ENCODE data around the gene TRIM69.
"Not testable (repeated sequence)": the region's sequence is repeated elsewhere in the genome, so short reads cannot be mapped to it uniquely, and the experiment has no call there.

Gene TRIM69

GRCh38 chr15:44736181-44736765, at the start of gene TRIM69:
Gene TRIM69 (plus strand): TSS chr15:44736528. CDS start chr15:44736705, 177 bp downstream.
- DNase-seq: no peak

GRCh38 chr15:44689318-44689717, 47.0 kb upstream of the TRIM69 start:
- DNase-seq: not testable (repeated sequence)

- not testable (repeated sequence) for DNase-seq
Observed at GRCh38 chr15:44690245-44690644, 46.1 kb upstream of the TRIM69 start.

GRCh38 chr15:44692659-44693058, 43.7 kb upstream of the TRIM69 start:
- no peak for DNase-seq

- no peak for DNase-seq
Observed at GRCh38 chr15:44694416-44694815, 41.9 kb upstream of the TRIM69 start.

- DNase-seq: no peak
Observed at GRCh38 chr15:44695294-44695693, 41.0 kb upstream of the TRIM69 start.

- no peak for DNase-seq
Observed at GRCh38 chr15:44697014-44697413, 39.3 kb upstream of the TRIM69 start.

GRCh38 chr15:44698641-44699040, 37.7 kb upstream of the TRIM69 start:
- DNase-seq: no peak

- DNase-seq: not testable (repeated sequence)
Observed at GRCh38 chr15:44700676-44701075, 35.7 kb upstream of the TRIM69 start.

- no peak for DNase-seq
Observed at GRCh38 chr15:44705986-44706385, 30.3 kb upstream of the TRIM69 start.

GRCh38 chr15:44706401-44706800, 29.9 kb upstream of the TRIM69 start:
- DNase-seq: no peak

- no peak for DNase-seq
Observed at GRCh38 chr15:44706946-44707636, 29.2 kb upstream of the TRIM69 start.

GRCh38 chr15:44710236-44711095, 25.9 kb upstream of the TRIM69 start:
- DNase-seq: no peak

GRCh38 chr15:44711096-44711742, 25.1 kb upstream of the TRIM69 start, which contains the start of the genes B2M and PATL2:
Gene B2M (plus strand): TSS chr15:44711517. CDS start chr15:44711547, 30 bp downstream.
Gene PATL2 (minus strand): TSS chr15:44711323. CDS start chr15:44676490, 34,833 bp downstream.
- peak; percentile 91 for DNase-seq

- DNase-seq: peak; percentile 63
Observed at GRCh38 chr15:44711743-44712345, 24.5 kb upstream of the TRIM69 start.

GRCh38 chr15:44712346-44713005, 23.9 kb upstream of the TRIM69 start:
- peak; percentile 58 for DNase-seq

- no peak for DNase-seq
Observed at GRCh38 chr15:44713006-44713966, 23.0 kb upstream of the TRIM69 start.

GRCh38 chr15:44715142-44715796, 21.1 kb upstream of the TRIM69 start:
- DNase-seq: no peak

GRCh38 chr15:44715797-44716334, 20.5 kb upstream of the TRIM69 start:
- DNase-seq: no peak
